GM10248 (cell line): ENCODE measurements around the gene SMARCA4.

Experiments
- CTCF ChIA-PET: fragments of 300-600 bp; sonication (Branson Sonifier 250); formaldehyde crosslinking; extraction: SDS; loops from one replicate; lab custom pipeline; 2021; ENCODE audit warnings: antibody characterized with exemption; lab: Yijun Ruan, JAX
- POLR2A ChIA-PET: fragments of 350-650 bp; sonication (Branson Sonifier 250); formaldehyde crosslinking; extraction: SDS; loops from one replicate; lab custom pipeline; 2020; ENCODE audit warnings: antibody characterized with exemption; lab: Yijun Ruan, JAX
- DNase-seq: peaks from one replicate; pipeline ENCODE4 v3.0.0; 2012; ENCODE audit errors: extremely low spot score
- TF ChIP-seq, protein P1 (sequence below): IDR thresholded peaks from 2 replicates; pipeline ENCODE4 v1.5.1; 2012; ENCODE audit warnings: mild to moderate bottlenecking, low read depth; ENCODE audit errors: extremely low read depth, missing control alignments, control extremely low read depth

Gene SMARCA4

DNA sequence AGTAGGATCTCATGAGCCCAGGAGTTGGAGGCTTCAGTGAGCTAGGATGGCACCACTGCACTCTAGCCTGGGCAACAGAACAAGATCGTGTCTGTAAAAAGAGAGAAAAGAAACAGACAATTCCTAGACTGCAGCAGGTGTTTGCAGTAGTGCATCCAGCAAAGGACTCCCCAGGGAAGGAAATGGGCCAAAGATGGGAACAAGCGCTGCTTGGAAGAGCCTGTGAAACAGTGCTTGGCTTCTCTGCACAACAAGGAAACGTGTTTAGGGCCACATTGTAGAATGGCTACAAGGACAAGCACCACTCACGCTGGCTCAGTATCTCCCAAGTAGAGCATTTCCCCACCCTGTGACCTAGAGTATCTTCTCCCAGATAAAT, 93.0 kb downstream of the SMARCA4 start:
- DNase-seq: no peak
- CTCF ChIA-PET: no interaction called here
- POLR2A ChIA-PET: no interaction called here
- TF ChIP-seq, protein P1, sequence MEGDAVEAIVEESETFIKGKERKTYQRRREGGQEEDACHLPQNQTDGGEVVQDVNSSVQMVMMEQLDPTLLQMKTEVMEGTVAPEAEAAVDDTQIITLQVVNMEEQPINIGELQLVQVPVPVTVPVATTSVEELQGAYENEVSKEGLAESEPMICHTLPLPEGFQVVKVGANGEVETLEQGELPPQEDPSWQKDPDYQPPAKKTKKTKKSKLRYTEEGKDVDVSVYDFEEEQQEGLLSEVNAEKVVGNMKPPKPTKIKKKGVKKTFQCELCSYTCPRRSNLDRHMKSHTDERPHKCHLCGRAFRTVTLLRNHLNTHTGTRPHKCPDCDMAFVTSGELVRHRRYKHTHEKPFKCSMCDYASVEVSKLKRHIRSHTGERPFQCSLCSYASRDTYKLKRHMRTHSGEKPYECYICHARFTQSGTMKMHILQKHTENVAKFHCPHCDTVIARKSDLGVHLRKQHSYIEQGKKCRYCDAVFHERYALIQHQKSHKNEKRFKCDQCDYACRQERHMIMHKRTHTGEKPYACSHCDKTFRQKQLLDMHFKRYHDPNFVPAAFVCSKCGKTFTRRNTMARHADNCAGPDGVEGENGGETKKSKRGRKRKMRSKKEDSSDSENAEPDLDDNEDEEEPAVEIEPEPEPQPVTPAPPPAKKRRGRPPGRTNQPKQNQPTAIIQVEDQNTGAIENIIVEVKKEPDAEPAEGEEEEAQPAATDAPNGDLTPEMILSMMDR: no peak

DNA sequence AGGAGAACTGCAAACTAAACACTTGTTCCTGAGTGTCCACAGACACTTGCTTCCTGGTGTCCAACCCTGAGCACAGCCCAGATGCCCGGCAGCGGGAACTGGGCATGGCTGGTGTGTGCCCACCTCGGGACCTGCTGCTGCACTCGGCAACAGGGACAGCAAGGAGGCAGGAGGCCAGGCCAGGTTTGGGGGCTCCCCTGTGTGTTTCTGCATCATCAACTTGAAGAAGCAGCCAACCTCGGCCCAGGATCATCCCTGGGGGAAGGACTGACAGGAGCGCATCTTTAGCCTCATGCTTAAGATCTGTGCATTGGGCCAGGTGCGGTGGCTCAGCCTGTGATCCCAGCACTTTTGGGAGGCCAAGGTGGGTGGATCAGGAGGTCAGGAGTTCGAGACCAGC, 93.4 kb downstream of the SMARCA4 start:
- POLR2A ChIA-PET: no interaction called here
- CTCF ChIA-PET: no interaction called here
- DNase-seq: no peak
- TF ChIP-seq, protein P1: no peak

DNA sequence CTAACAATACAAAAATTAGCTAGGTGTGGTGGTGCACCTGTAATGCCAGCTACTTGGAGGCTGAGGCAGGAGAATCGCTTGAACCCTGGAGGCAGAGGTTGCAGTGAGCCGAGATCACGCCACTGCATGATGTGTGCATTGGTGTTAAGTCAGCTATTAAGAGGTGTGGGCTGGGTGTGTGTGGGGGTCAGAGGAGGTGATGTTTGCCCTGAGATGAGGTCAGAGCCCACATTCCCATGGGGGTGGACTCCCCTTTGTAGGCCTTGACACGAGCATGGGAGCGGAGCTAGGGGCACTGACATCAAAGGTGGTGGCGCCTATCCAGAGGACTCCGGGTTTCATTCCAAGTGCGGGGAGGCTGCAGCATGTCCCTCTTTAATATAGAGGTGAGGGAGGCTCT, 93.8 kb downstream of the SMARCA4 start:
- CTCF ChIA-PET: no interaction called here
- TF ChIP-seq, protein P1: no peak
- DNase-seq: no peak
- POLR2A ChIA-PET: no interaction called here

DNA sequence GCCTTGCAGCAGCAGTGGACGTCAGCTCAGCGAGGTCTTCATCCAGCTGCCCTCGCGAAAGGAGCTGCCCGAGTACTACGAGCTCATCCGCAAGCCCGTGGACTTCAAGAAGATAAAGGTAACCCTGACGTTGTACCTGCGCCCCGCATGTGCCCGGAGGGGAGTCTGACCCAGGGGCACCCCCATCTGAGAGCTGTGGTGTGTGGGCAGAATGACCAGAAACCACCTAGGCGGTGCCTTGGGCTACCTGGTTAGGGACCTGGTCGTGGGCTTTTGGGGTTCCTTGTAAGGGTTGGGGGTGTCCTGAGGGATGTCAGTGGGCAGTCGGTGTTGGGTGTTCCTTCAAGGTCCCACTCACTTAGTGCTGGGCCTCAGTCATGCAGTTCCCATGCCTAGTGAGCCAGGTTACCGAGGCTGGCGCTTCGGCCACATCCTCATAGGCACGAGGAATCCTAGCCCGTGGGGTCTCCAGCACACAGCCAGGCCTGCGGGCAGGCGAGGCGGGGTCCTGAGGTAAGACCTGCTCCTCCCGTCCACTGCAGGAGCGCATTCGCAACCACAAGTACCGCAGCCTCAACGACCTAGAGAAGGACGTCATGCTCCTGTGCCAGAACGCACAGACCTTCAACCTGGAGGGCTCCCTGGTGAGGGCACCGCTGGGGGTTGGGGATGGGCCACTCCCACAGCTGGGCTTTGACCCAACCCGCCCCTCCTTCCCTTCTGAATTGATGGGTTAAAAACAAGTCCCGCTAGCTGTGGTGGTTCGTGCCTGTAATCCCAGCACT, 97.6 kb downstream of the SMARCA4 start:
- TF ChIP-seq, protein P1: no peak
- no peak for DNase-seq
- ChIA-PET POLR2A (no interaction called here), CTCF (interaction anchor here (1.4 to 1.6 kb wide), 2 partner anchors 23 to 116 kb away, joined by 3 to 4 read pairs; no protein-coding TSS in a partner anchor)

DNA sequence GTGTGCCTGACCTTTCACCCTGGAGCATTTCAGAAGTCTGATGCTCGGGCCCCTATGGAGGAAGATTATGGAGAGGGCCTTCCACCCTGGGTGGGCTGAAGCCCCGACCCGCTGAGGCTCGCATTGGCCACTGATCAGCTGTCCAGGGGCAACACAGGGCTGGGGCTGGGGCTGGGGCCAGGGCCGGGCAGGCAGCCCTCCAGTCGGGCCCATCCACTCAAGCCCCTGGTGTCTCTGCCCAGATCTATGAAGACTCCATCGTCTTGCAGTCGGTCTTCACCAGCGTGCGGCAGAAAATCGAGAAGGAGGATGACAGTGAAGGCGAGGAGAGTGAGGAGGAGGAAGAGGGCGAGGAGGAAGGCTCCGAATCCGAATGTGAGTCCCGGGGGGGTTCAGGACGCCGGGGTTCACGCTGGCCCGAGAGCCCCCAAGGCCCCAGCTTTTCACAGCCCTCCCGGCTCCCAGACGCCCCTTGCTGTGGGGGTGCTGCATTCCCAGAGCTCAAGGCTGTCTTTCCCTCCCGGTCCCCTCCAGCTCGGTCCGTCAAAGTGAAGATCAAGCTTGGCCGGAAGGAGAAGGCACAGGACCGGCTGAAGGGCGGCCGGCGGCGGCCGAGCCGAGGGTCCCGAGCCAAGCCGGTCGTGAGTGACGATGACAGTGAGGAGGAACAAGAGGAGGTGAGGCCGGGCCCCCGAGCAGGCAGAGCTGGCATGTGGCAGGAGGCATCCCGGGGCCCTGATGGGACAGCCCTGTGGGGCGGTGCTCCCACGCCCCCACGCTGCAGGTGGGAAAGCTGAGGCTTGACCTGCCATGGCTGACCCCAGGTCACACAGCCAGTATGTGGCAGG, 98.9 kb downstream of the SMARCA4 start:
- TF ChIP-seq, protein P1: no peak

DNA sequence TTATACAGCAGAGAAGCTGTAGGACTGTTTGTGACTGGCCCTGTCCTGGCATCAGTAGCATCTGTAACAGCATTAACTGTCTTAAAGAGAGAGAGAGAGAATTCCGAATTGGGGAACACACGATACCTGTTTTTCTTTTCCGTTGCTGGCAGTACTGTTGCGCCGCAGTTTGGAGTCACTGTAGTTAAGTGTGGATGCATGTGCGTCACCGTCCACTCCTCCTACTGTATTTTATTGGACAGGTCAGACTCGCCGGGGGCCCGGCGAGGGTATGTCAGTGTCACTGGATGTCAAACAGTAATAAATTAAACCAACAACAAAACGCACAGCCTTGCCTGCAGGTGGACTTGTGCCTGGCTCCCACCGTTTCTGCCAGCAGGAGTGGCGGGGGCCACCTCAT, 101.1 kb downstream of the SMARCA4 start:
- ChIA-PET POLR2A (no interaction called here), CTCF (no interaction called here)
- no peak for DNase-seq
- TF ChIP-seq, protein P1: no peak

More for the DNA sequence above, 98.9 kb downstream of the SMARCA4 start:
- ChIA-PET POLR2A (interaction anchor here (0.6 kb wide), 1 partner anchor 41 kb away, joined by 5 read pairs; no protein-coding TSS in a partner anchor), CTCF (interaction anchor here (1.4 to 1.6 kb wide), 2 partner anchors 24 to 117 kb away, joined by 3 to 4 read pairs; no protein-coding TSS in a partner anchor)
- no peak for DNase-seq
